Measurements from ENCODE around the gene OR9I1. TPM values are rescaled to one million over a fixed set of nuclear protein-coding genes. Genes with fewer than 3 reads are reported as not detected.

Gene OR9I1
- polyA plus RNA-seq, 2 of the 4 experiments (the other 2 are of a cell fraction) = not detected

Other genes with a start within 250 kb of the OR9I1 start
- not detected in 2 replicates for gene OR9Q1, start 101.6 kb downstream of the OR9I1 start, polyA plus RNA-seq (2011; rRNA removed)
- not detected in 3 replicates for gene OR9Q1, start 101.6 kb downstream of the OR9I1 start, polyA plus RNA-seq (2017; fragmentation: RNase III; extraction: RNeasy Plus Mini Kit Qiagen cat#74134 plus additional on column Dnase treatment)
- gene OR6Q1, start 94.6 kb downstream of the OR9I1 start, polyA plus RNA-seq (2011; rRNA removed) = not detected in 2 replicates
- gene OR6Q1, start 94.6 kb downstream of the OR9I1 start, polyA plus RNA-seq (2017; fragmentation: RNase III; extraction: RNeasy Plus Mini Kit Qiagen cat#74134 plus additional on column Dnase treatment) = not detected in 3 replicates
- gene OR9Q2, start 63.5 kb upstream of the OR9I1 start, polyA plus RNA-seq (2011; rRNA removed) = not detected in 2 replicates
- not detected in 3 replicates for gene OR9Q2, start 63.5 kb upstream of the OR9I1 start, polyA plus RNA-seq (2017; fragmentation: RNase III; extraction: RNeasy Plus Mini Kit Qiagen cat#74134 plus additional on column Dnase treatment)
- not detected in 2 replicates for gene OR1S2, start 78.6 kb upstream of the OR9I1 start, polyA plus RNA-seq (2011; rRNA removed)
- gene OR1S2, start 78.6 kb upstream of the OR9I1 start, polyA plus RNA-seq (2017; fragmentation: RNase III; extraction: RNeasy Plus Mini Kit Qiagen cat#74134 plus additional on column Dnase treatment) = not detected in 3 replicates
- not detected in 2 replicates for gene OR1S1, start 87.2 kb upstream of the OR9I1 start, polyA plus RNA-seq (2011; rRNA removed)
- gene OR1S1, start 87.2 kb upstream of the OR9I1 start, polyA plus RNA-seq (2017; fragmentation: RNase III; extraction: RNeasy Plus Mini Kit Qiagen cat#74134 plus additional on column Dnase treatment) = not detected in 3 replicates
- not detected in 2 replicates for gene OR10Q1, start 103.4 kb upstream of the OR9I1 start, polyA plus RNA-seq (2011; rRNA removed)
- gene OR10Q1, start 103.4 kb upstream of the OR9I1 start, polyA plus RNA-seq (2017; fragmentation: RNase III; extraction: RNeasy Plus Mini Kit Qiagen cat#74134 plus additional on column Dnase treatment) = not detected in 3 replicates
- not detected in 2 replicates for gene OR10W1, start 142.7 kb upstream of the OR9I1 start, polyA plus RNA-seq (2011; rRNA removed)
- gene OR10W1, start 142.7 kb upstream of the OR9I1 start, polyA plus RNA-seq (2017; fragmentation: RNase III; extraction: RNeasy Plus Mini Kit Qiagen cat#74134 plus additional on column Dnase treatment) = not detected in 3 replicates
- gene OR5B17, start 233.5 kb upstream of the OR9I1 start, polyA plus RNA-seq (2011; rRNA removed) = not detected in 2 replicates
- gene OR5B17, start 233.5 kb upstream of the OR9I1 start, polyA plus RNA-seq (2017; fragmentation: RNase III; extraction: RNeasy Plus Mini Kit Qiagen cat#74134 plus additional on column Dnase treatment) = not detected in 3 replicates